HEK293 (cell line): ENCODE results near the gene STOML1.

Experiments used
- EGR2 ChIP-seq: fragments of 450-650 bp; formaldehyde crosslinking; IDR thresholded peaks from 2 replicates; pipeline ENCODE4 v1.5.1; 2016; ENCODE audit warnings: low read depth, missing biosample characterization, missing genetic modification characterization
- GLIS1 ChIP-seq: fragments of 450-650 bp; formaldehyde crosslinking; IDR thresholded peaks from 2 replicates; pipeline ENCODE4 v1.5.1; 2016; ENCODE audit warnings: missing biosample characterization, missing genetic modification characterization
- IKZF3 ChIP-seq: fragments of 450-650 bp; IDR thresholded peaks from 2 replicates; pipeline ENCODE4 v1.5.0; 2018; ENCODE audit warnings: missing biosample characterization, mild to moderate bottlenecking, missing genetic modification characterization, moderate library complexity
- KLF1 ChIP-seq: fragments of 450-650 bp; formaldehyde crosslinking; IDR thresholded peaks from 2 replicates; pipeline ENCODE4 v1.5.1; 2016; ENCODE audit warnings: missing biosample characterization, missing genetic modification characterization
- MEIS1 ChIP-seq: sonication (generic); formaldehyde crosslinking; IDR thresholded peaks from 2 replicates; pipeline ENCODE4 v1.8.1; 2022; ENCODE audit warnings: missing genetic modification reagents, mild to moderate bottlenecking, borderline replicate concordance
- MZF1 ChIP-seq: fragments of 450-650 bp; formaldehyde crosslinking; IDR thresholded peaks from 2 replicates; pipeline ENCODE4 v1.5.1; 2017; ENCODE audit warnings: missing biosample characterization, missing genetic modification characterization, borderline replicate concordance
- OVOL3 ChIP-seq: fragments of 450-650 bp; formaldehyde crosslinking; IDR thresholded peaks from 2 replicates; pipeline ENCODE4 v1.5.1; 2016; ENCODE audit warnings: missing biosample characterization, missing genetic modification characterization
- SP2 ChIP-seq: fragments of 450-650 bp; formaldehyde crosslinking; IDR thresholded peaks from 2 replicates; pipeline ENCODE4 v1.5.1; 2016; ENCODE audit warnings: missing biosample characterization, missing genetic modification characterization
- ZBTB21 ChIP-seq: fragments of 450-650 bp; formaldehyde crosslinking; IDR thresholded peaks from 2 replicates; pipeline ENCODE4 v1.5.1; 2017; ENCODE audit warnings: missing biosample characterization, missing genetic modification characterization
- ZNF146 ChIP-seq: fragments of 450-650 bp; formaldehyde crosslinking; IDR thresholded peaks from 2 replicates; pipeline ENCODE4 v1.5.1; 2016; ENCODE audit warnings: missing biosample characterization, missing genetic modification characterization
- ZNF19 ChIP-seq: fragments of 450-650 bp; formaldehyde crosslinking; IDR thresholded peaks from 2 replicates; pipeline ENCODE4; 2016; ENCODE audit warnings: missing biosample characterization, missing genetic modification characterization, low read depth
- ZNF239 ChIP-seq: fragments of 450-650 bp; formaldehyde crosslinking; IDR thresholded peaks from 2 replicates; pipeline ENCODE4 v1.5.1; 2016; ENCODE audit warnings: missing biosample characterization, missing genetic modification characterization
- ZNF341 ChIP-seq: fragments of 450-650 bp; formaldehyde crosslinking; IDR thresholded peaks from 2 replicates; pipeline ENCODE4; 2016; ENCODE audit warnings: low read depth, missing biosample characterization, missing genetic modification characterization
- ZNF350 ChIP-seq: fragments of 450-650 bp; formaldehyde crosslinking; IDR thresholded peaks from 2 replicates; pipeline ENCODE4 v1.5.0; 2017; ENCODE audit warnings: missing biosample characterization, mild to moderate bottlenecking, missing genetic modification characterization
- ZNF354C ChIP-seq: fragments of 450-650 bp; formaldehyde crosslinking; IDR thresholded peaks from 2 replicates; pipeline ENCODE4 v1.5.1; 2016; ENCODE audit warnings: missing biosample characterization, missing genetic modification characterization, low read depth, borderline replicate concordance
- ZNF426 ChIP-seq: fragments of 450-650 bp; formaldehyde crosslinking; IDR thresholded peaks from 2 replicates; pipeline ENCODE4 v1.5.1; 2017; ENCODE audit warnings: missing biosample characterization, missing genetic modification characterization, mild to moderate bottlenecking, inconsistent platforms, moderate library complexity
- ZNF561 ChIP-seq: fragments of 450-650 bp; IDR thresholded peaks from 2 replicates; pipeline ENCODE4 v1.5.1; 2018; ENCODE audit warnings: missing biosample characterization, missing genetic modification characterization, borderline replicate concordance
- ZNF629 ChIP-seq: fragments of 450-650 bp; formaldehyde crosslinking; IDR thresholded peaks from 2 replicates; pipeline ENCODE4 v1.5.1; 2017; ENCODE audit warnings: missing biosample characterization, missing genetic modification characterization
- ZSCAN23 ChIP-seq: fragments of 450-650 bp; formaldehyde crosslinking; IDR thresholded peaks from 2 replicates; pipeline ENCODE4 v1.5.1; 2016; ENCODE audit warnings: missing biosample characterization, missing genetic modification characterization
- TF ChIP-seq, protein P1 (sequence below): fragments of 450-650 bp; formaldehyde crosslinking; IDR thresholded peaks from 2 replicates; pipeline ENCODE4 v1.5.1; 2016; ENCODE audit warnings: missing biosample characterization, missing genetic modification characterization
- TF ChIP-seq, protein P2 (sequence below): fragments of 450-650 bp; formaldehyde crosslinking; IDR thresholded peaks from 2 replicates; pipeline ENCODE4 v1.5.1; 2016; ENCODE audit warnings: missing biosample characterization, missing genetic modification characterization
- TF ChIP-seq, protein P3 (sequence below): fragments of 450-650 bp; formaldehyde crosslinking; IDR thresholded peaks from 2 replicates; pipeline ENCODE4 v1.5.1; 2016; ENCODE audit warnings: missing biosample characterization, missing genetic modification characterization
- TF ChIP-seq, protein P4 (sequence below): fragments of 450-650 bp; formaldehyde crosslinking; IDR thresholded peaks from 2 replicates; pipeline ENCODE4 v1.5.1; 2016; ENCODE audit warnings: missing biosample characterization, missing genetic modification characterization, borderline replicate concordance
- TF ChIP-seq, protein P5 (sequence below): fragments of 450-650 bp; formaldehyde crosslinking; IDR thresholded peaks from 2 replicates; pipeline ENCODE4 v1.5.1; 2016; ENCODE audit warnings: missing biosample characterization, missing genetic modification characterization, low read depth

The STOML1 gene

DNA sequence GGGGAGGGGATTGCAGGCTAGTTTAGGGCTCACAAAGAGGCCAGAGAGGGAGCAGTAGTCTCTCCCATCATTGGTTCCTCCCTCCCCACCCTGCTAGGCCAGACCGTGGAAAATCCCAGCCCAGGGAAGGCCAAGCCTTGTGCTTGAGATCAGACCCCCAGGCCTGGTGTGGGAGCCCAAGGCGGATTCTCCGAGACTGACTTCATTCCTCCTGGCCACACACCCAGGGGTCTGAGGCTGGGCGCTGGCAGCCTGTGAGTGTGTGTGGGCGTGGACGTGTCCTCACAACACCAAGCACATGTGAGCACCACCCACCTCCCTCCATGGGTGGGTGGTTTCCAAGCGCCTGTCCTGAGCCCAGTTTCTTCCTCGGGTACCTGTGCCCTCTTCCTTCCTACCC, 61.7 kb downstream of the STOML1 start (continued):
- TF ChIP-seq, protein P1, sequence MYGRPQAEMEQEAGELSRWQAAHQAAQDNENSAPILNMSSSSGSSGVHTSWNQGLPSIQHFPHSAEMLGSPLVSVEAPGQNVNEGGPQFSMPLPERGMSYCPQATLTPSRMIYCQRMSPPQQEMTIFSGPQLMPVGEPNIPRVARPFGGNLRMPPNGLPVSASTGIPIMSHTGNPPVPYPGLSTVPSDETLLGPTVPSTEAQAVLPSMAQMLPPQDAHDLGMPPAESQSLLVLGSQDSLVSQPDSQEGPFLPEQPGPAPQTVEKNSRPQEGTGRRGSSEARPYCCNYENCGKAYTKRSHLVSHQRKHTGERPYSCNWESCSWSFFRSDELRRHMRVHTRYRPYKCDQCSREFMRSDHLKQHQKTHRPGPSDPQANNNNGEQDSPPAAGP (tag by site-specific recombination): peak; percentile 65; the same call in 1 of the 2 replicates
- TF ChIP-seq ZNF354C (tag by site-specific recombination) (no peak), GLIS1 (tag by site-specific recombination) (peak; percentile 90), SP2 (tag by site-specific recombination) (no peak), MZF1 (no peak), KLF1 (tag by site-specific recombination) (peak; percentile 80), ZNF629 (tag by site-specific recombination) (no peak), ZNF350 (tag by site-specific recombination) (no peak), ZNF19 (no peak), ZNF341 (tag by site-specific recombination) (no peak), ZNF561 (tag by site-specific recombination) (no peak), MEIS1 (CRISPR knock-in tag) (no peak), ZBTB21 (tag by site-specific recombination) (no peak), ZNF426 (tag by site-specific recombination) (no peak), OVOL3 (no peak), EGR2 (tag by site-specific recombination) (peak; percentile 96), ZNF146 (tag by site-specific recombination) (no peak), ZNF239 (tag by site-specific recombination) (no peak), IKZF3 (tag by site-specific recombination) (no peak), ZSCAN23 (tag by site-specific recombination) (no peak)
- TF ChIP-seq, protein P2, sequence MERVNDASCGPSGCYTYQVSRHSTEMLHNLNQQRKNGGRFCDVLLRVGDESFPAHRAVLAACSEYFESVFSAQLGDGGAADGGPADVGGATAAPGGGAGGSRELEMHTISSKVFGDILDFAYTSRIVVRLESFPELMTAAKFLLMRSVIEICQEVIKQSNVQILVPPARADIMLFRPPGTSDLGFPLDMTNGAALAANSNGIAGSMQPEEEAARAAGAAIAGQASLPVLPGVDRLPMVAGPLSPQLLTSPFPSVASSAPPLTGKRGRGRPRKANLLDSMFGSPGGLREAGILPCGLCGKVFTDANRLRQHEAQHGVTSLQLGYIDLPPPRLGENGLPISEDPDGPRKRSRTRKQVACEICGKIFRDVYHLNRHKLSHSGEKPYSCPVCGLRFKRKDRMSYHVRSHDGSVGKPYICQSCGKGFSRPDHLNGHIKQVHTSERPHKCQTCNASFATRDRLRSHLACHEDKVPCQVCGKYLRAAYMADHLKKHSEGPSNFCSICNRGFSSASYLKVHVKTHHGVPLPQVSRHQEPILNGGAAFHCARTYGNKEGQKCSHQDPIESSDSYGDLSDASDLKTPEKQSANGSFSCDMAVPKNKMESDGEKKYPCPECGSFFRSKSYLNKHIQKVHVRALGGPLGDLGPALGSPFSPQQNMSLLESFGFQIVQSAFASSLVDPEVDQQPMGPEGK (tag by site-specific recombination): no peak
- TF ChIP-seq, protein P3, sequence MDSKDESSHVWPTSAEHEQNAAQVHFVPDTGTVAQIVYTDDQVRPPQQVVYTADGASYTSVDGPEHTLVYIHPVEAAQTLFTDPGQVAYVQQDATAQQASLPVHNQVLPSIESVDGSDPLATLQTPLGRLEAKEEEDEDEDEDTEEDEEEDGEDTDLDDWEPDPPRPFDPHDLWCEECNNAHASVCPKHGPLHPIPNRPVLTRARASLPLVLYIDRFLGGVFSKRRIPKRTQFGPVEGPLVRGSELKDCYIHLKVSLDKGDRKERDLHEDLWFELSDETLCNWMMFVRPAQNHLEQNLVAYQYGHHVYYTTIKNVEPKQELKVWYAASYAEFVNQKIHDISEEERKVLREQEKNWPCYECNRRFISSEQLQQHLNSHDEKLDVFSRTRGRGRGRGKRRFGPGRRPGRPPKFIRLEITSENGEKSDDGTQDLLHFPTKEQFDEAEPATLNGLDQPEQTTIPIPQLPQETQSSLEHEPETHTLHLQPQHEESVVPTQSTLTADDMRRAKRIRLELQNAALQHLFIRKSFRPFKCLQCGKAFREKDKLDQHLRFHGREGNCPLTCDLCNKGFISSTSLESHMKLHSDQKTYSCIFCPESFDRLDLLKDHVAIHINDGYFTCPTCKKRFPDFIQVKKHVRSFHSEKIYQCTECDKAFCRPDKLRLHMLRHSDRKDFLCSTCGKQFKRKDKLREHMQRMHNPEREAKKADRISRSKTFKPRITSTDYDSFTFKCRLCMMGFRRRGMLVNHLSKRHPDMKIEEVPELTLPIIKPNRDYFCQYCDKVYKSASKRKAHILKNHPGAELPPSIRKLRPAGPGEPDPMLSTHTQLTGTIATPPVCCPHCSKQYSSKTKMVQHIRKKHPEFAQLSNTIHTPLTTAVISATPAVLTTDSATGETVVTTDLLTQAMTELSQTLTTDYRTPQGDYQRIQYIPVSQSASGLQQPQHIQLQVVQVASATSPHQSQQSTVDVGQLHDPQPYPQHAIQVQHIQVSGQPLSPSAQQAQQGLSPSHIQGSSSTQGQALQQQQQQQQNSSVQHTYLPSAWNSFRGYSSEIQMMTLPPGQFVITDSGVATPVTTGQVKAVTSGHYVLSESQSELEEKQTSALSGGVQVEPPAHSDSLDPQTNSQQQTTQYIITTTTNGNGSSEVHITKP (tag by site-specific recombination): 0 out of 2 replicates have a peak, but pooled peaks have one; percentile 46
- TF ChIP-seq, protein P4, sequence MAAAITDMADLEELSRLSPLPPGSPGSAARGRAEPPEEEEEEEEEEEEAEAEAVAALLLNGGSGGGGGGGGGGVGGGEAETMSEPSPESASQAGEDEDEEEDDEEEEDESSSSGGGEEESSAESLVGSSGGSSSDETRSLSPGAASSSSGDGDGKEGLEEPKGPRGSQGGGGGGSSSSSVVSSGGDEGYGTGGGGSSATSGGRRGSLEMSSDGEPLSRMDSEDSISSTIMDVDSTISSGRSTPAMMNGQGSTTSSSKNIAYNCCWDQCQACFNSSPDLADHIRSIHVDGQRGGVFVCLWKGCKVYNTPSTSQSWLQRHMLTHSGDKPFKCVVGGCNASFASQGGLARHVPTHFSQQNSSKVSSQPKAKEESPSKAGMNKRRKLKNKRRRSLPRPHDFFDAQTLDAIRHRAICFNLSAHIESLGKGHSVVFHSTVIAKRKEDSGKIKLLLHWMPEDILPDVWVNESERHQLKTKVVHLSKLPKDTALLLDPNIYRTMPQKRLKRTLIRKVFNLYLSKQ: no peak
- TF ChIP-seq, protein P5, sequence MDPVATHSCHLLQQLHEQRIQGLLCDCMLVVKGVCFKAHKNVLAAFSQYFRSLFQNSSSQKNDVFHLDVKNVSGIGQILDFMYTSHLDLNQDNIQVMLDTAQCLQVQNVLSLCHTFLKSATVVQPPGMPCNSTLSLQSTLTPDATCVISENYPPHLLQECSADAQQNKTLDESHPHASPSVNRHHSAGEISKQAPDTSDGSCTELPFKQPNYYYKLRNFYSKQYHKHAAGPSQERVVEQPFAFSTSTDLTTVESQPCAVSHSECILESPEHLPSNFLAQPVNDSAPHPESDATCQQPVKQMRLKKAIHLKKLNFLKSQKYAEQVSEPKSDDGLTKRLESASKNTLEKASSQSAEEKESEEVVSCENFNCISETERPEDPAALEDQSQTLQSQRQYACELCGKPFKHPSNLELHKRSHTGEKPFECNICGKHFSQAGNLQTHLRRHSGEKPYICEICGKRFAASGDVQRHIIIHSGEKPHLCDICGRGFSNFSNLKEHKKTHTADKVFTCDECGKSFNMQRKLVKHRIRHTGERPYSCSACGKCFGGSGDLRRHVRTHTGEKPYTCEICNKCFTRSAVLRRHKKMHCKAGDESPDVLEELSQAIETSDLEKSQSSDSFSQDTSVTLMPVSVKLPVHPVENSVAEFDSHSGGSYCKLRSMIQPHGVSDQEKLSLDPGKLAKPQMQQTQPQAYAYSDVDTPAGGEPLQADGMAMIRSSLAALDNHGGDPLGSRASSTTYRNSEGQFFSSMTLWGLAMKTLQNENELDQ (tag by site-specific recombination): no peak
